Tibial nerve (tissue), 4 donors: ENCODE results near the gene PXT1. TPM values are rescaled to one million over a fixed set of nuclear protein-coding genes. Genes with fewer than 3 reads are reported as not detected.
"Not testable (repeated sequence)": the region's sequence is repeated elsewhere in the genome, so short reads cannot be mapped to it uniquely, and the experiment has no call there.

ENCODE experiments used
- DNase-seq, 2 donors: peaks; one replicate each; pipeline ENCODE4 v3.0.0-alpha.2; 2019; ENCODE audit warnings: low spot score in 2 of 2
- H3K27ac ChIP-seq, 4 donors: fragments of 200-600 bp; sonication (generic) in 3 of 4; one replicate each; pipeline ENCODE4 v1.5.1; 2017 to 2019; ENCODE audit warnings: mild to moderate bottlenecking in 1 of 4
- H3K27me3 ChIP-seq, 2 donors: fragments of 200-600 bp; sonication (generic) in 1 of 2; one replicate each; pipeline versions ENCODE4 v1.5.1 to v1.6.0; 2017 to 2019
- H3K36me3 ChIP-seq, 3 donors: fragments of 200-600 bp; sonication (generic); one replicate each; pipeline ENCODE4 v1.5.1; 2018 to 2019
- H3K4me1 ChIP-seq, 4 donors: fragments of 200-600 bp; sonication (generic) in 3 of 4; one replicate each; pipeline ENCODE4 v1.5.1; 2017 to 2019
- H3K4me3 ChIP-seq, 4 donors: fragments of 200-600 bp; sonication (generic) in 3 of 4; one replicate each; pipeline ENCODE4 v1.5.1; 2017 to 2019; ENCODE audit warnings: mild to moderate bottlenecking in 1 of 4, moderate library complexity in 1 of 4
- H3K9me3 ChIP-seq, 4 donors: fragments of 200-600 bp; sonication (generic) in 3 of 4; one replicate each; pipeline ENCODE4 v1.5.1; 2017 to 2019
- CTCF ChIP-seq, 5 experiments: fragments of 200-600 bp in 3 of 5; fragments of 450-650 bp in 2 of 5; sonication (generic) in 3 of 5; IDR thresholded peaks; one replicate each; pipeline ENCODE4 v1.5.1; 2016 to 2019; ENCODE audit warnings: antibody characterized with exemption in 5 of 5, mild to moderate bottlenecking in 3 of 5, moderate library complexity in 2 of 5
- EP300 ChIP-seq, 2 donors: sonication (generic); formaldehyde crosslinking; IDR thresholded peaks; one replicate each; pipeline ENCODE4 v1.6.1; 2017; ENCODE audit warnings: antibody characterized with exemption in 2 of 2, mild to moderate bottlenecking in 1 of 2
- POLR2A ChIP-seq, 2 donors: fragments of 450-650 bp; IDR thresholded peaks; one replicate each; pipeline ENCODE4 v1.6.1; 2017; ENCODE audit warnings: antibody characterized with exemption in 2 of 2, mild to moderate bottlenecking in 2 of 2, moderate library complexity in 2 of 2
- WGBS, 2 donors: methylation state at CpG; one replicate each; pipeline ENCODE4 v1.1.5; 2018; 5-methylcytosine and 5-hydroxymethylcytosine counted together
- total RNA-seq, 4 donors: library from RNA; depleted of rRNA; stranded (reverse); fragments of >200 nt; gene quantifications; one replicate each; pipeline ENCODE4 v1.1.0, GENCODE V29; 2016

PXT1 gene
- total RNA-seq, 4 donors from 2014 or later = not detected

- no peaks in the 10 kb centered on the region for H3K27me3 ChIP-seq
- H3K9me3 ChIP-seq = no peaks in the 10 kb centered on the region
- no peak overlapping the region for H3K4me3 ChIP-seq
- DNase-seq = no peak
- no peak for TF ChIP-seq EP300 (IDR thresholded peaks at IDR 0.05)
- TF ChIP-seq CTCF (IDR thresholded peaks at IDR 0.05) = no peak
- no peak for TF ChIP-seq POLR2A (IDR thresholded peaks at IDR 0.05)
- H3K4me1 ChIP-seq = peaks cover 0 to 20% (median 0%) of the 10 kb centered on the region in 4 donors
- peaks cover 0 to 6% (median 0%) of the 10 kb centered on the region in 3 donors for H3K36me3 ChIP-seq
- H3K27ac ChIP-seq = no peak overlapping the region
These were observed 16.8 kb upstream of the PXT1 start for GRCh38 chr6:36459501-36459900.

GRCh38 chr6:36455486-36456027 lies 12.9 kb upstream of the PXT1 start:
- 88 to 92% methylated on average over 3 of the region's 3 CpGs for WGBS, 2 donors
- Histone ChIP-seq H3K36me3 (peaks cover 0 to 24% (median 0%) of the 10 kb centered on the region in 3 donors), H3K4me3 (no peak overlapping the region), H3K9me3 (no peaks in the 10 kb centered on the region), H3K4me1 (peaks cover 0 to 20% (median 0%) of the 10 kb centered on the region in 4 donors), H3K27ac (no peak overlapping the region), H3K27me3 (no peaks in the 10 kb centered on the region)
- DNase-seq = no peak
- TF ChIP-seq EP300 (IDR thresholded peaks at IDR 0.05) = no peak
- TF ChIP-seq CTCF (IDR thresholded peaks at IDR 0.05) = no peak
- no peak for TF ChIP-seq POLR2A (IDR thresholded peaks at IDR 0.05)

GRCh38 chr6:36452897-36453296 lies 10.2 kb upstream of the PXT1 start:
- Histone ChIP-seq H3K4me1 (peaks cover 0 to 11% (median 0%) of the 10 kb centered on the region in 4 donors), H3K36me3 (peaks cover 0 to 37% (median 0%) of the 10 kb centered on the region in 3 donors)
- H3K27me3 ChIP-seq, H3K4me3 ChIP-seq, H3K27ac ChIP-seq, DNase-seq, H3K9me3 ChIP-seq: not testable (repeated sequence)
- WGBS, 2 donors = 97 to 98% methylated on average over 8 of the region's 8 CpGs

- H3K9me3 ChIP-seq, DNase-seq, H3K27ac ChIP-seq, H3K27me3 ChIP-seq, H3K4me3 ChIP-seq: not testable (repeated sequence)
- WGBS, 2 donors = 94 to 99% methylated on average over 10 of the region's 10 CpGs
- Histone ChIP-seq H3K36me3 (peaks cover 0 to 31% (median 0%) of the 10 kb centered on the region in 3 donors), H3K4me1 (peaks cover 3 to 45% (median 11%) of the 10 kb centered on the region in 4 donors)
These were observed 6.5 kb upstream of the PXT1 start for GRCh38 chr6:36449173-36449572.

- Histone ChIP-seq H3K36me3 (peaks cover 0 to 13% (median 0%) of the 10 kb centered on the region in 3 donors), H3K4me3 (no peak overlapping the region), H3K27me3 (no peaks in the 10 kb centered on the region), H3K9me3 (peaks cover 0 to 4% (median 0%) of the 10 kb centered on the region in 4 donors), H3K4me1 (peaks cover 3 to 55% (median 20%) of the 10 kb centered on the region in 4 donors), H3K27ac (peak overlapping the region in 2 of 4 donors; percentile 99)
- no peak for TF ChIP-seq EP300 (IDR thresholded peaks at IDR 0.05)
- TF ChIP-seq POLR2A (IDR thresholded peaks at IDR 0.05) = no peak
- TF ChIP-seq CTCF (IDR thresholded peaks at IDR 0.05) = no peak
- no peak for DNase-seq
These were observed 3.0 kb upstream of the PXT1 start for GRCh38 chr6:36445621-36446020.

- H3K36me3 ChIP-seq = peaks cover 0 to 12% (median 0%) of the 10 kb centered on the region in 3 donors
- no peak for DNase-seq
- 41% methylated on average over 3 of the region's 3 CpGs for WGBS, 2 donors
- no peak for TF ChIP-seq EP300 (IDR thresholded peaks at IDR 0.05)
- TF ChIP-seq CTCF (IDR thresholded peaks at IDR 0.05) = no peak
- no peak for TF ChIP-seq POLR2A (IDR thresholded peaks at IDR 0.05)
- peak overlapping the region; percentile 95 to 99 (median 98) for H3K27ac ChIP-seq
- peak overlapping the region; percentile 84 to 97 (median 90) for H3K4me3 ChIP-seq
- H3K9me3 ChIP-seq = peaks cover 0 to 4% (median 0%) of the 10 kb centered on the region in 4 donors
- H3K27me3 ChIP-seq = no peaks in the 10 kb centered on the region
- H3K4me1 ChIP-seq = peaks cover 3 to 55% (median 20%) of the 10 kb centered on the region in 4 donors
These were observed 1.8 kb upstream of the PXT1 start for GRCh38 chr6:36444470-36444869.
